ENCODE data around the gene PPARD. TPM values are rescaled to one million over a fixed set of nuclear protein-coding genes. Genes with fewer than 3 reads are reported as not detected.

Gene PPARD
- polyA plus RNA-seq, 4 donors, result 7.8 to 29.4 (median 13.8) TPM

DNA sequence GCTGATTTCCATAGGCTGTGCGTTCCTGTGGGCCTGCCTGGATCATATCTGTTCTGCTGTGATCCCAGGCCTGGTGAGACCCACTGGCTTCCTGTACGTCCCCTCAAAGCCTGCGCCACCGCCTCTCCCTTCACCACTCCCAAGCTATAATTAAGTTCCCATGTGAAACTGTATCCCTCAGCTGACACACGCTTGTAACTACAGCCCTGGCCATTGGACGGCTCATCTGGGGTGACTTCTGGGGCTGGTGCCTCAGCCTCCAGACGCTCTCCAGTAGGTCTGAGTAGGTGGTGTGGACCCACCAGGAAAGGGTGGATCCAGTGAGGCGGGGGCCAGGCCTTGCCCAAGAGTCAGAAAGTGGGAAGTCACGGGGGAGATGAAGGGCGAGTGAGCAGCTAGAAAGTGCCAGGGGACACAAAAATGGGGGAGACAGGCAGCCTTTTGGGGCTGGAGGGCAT, 21.0 kb downstream of the PPARD start:
- DNase-seq, result peak in 1 of 2 donors; percentile 45
- peak overlapping the region in 1 of 3 donors; percentile 37 for H3K27ac ChIP-seq (ENCODE audit: low read depth in 1 of 3, low read length in 2 of 3)

DNA sequence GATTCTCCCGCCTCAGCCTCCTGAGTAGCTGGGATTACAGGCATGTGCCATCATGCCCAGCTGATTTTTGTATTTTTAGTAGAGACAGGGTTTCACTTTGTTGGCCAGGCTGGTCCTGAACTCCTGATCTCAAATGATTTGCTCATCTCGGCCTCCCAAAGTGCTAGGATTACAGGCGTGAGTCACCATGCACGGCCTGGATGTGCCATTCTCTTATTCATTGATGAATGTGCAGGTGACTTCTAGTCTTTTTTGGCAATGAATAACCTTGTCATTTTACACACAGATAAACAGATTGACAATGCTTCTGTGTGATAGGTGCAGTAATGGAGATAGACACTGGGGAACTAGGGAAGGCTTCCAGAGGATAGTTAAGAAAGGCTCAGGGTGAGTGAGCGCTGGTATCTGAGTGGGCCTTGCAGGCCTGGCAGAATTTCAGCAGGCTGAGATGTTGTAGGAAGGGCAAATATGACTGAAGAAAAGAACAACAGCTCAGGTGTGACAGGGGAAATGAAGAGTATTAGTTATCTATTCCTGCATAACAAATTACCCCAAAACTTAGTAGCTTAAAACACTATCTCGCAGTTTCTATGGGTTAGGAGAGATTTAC, 23.3 kb downstream of the PPARD start:
- Histone ChIP-seq H3K4me3 (ENCODE audit: low read depth in 1 of 3, low read length in 3 of 3) (no peak overlapping the region), H3K9me3 (ENCODE audit: control insufficient read depth in 2 of 2, insufficient read depth in 1 of 2, low read depth in 1 of 2, low read length in 1 of 2) (no peaks in the 10 kb centered on the region), H3K4me1 (ENCODE audit: control insufficient read depth in 3 of 3, insufficient read depth in 2 of 3, low read depth in 1 of 3, low read length in 2 of 3) (peaks cover 5 to 20% (median 12%) of the 10 kb centered on the region in 3 donors), H3K27me3 (ENCODE audit: control insufficient read depth in 3 of 3, insufficient read depth in 3 of 3, low read length in 3 of 3) (no peaks in the 10 kb centered on the region), H3K27ac (ENCODE audit: low read depth in 1 of 3, low read length in 2 of 3) (no peak overlapping the region), H3K36me3 (ENCODE audit: control insufficient read depth in 3 of 3, insufficient read depth in 2 of 3, low read depth in 1 of 3, low read length in 3 of 3) (peaks cover 0 to 25% (median 0%) of the 10 kb centered on the region in 3 donors)
- WGBS, 3 donors, result 86 to 94% (median 93%) methylated on average over 6 of the region's 6 CpGs
- no peak for FAIRE-seq
- DNase-seq, result no peak

More for the DNA sequence above, 21.0 kb downstream of the PPARD start:
- Histone ChIP-seq H3K36me3 (ENCODE audit: control insufficient read depth in 3 of 3, insufficient read depth in 2 of 3, low read depth in 1 of 3, low read length in 3 of 3) (peaks cover 0 to 36% (median 0%) of the 10 kb centered on the region in 3 donors), H3K27me3 (ENCODE audit: control insufficient read depth in 3 of 3, insufficient read depth in 3 of 3, low read length in 3 of 3) (no peaks in the 10 kb centered on the region), H3K4me3 (ENCODE audit: low read depth in 1 of 3, low read length in 3 of 3) (no peak overlapping the region), H3K4me1 (ENCODE audit: control insufficient read depth in 3 of 3, insufficient read depth in 2 of 3, low read depth in 1 of 3, low read length in 2 of 3) (peaks cover 0 to 6% (median 4%) of the 10 kb centered on the region in 3 donors), H3K9me3 (ENCODE audit: control insufficient read depth in 2 of 2, insufficient read depth in 1 of 2, low read depth in 1 of 2, low read length in 1 of 2) (no peaks in the 10 kb centered on the region)
- WGBS, 3 donors, result 85 to 92% (median 92%) methylated on average over 10 of the region's 10 CpGs
- no peak for FAIRE-seq

DNA sequence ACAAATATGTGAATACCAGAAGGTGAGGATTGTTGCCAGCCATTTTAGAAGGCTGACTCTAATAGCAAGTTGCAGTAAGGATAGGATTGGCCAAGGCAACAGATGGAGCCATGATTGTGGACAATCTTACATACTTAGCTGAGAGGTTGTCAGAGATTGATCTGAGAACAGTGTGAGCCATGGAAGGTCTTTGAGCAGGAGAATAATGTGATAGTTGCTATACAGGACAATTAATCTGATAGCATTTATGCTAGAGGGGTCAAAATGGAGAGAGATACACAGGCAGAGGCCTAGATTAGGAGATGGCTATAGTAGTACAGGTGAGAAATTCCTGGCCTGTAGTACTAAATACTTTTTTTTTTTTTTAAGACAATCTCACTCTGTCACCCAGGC, 23.8 kb downstream of the PPARD start:
- Histone ChIP-seq H3K4me3 (ENCODE audit: low read depth in 1 of 3, low read length in 3 of 3) (no peak overlapping the region), H3K27ac (ENCODE audit: low read depth in 1 of 3, low read length in 2 of 3) (no peak overlapping the region), H3K27me3 (ENCODE audit: control insufficient read depth in 3 of 3, insufficient read depth in 3 of 3, low read length in 3 of 3) (no peaks in the 10 kb centered on the region), H3K9me3 (ENCODE audit: control insufficient read depth in 2 of 2, insufficient read depth in 1 of 2, low read depth in 1 of 2, low read length in 1 of 2) (no peaks in the 10 kb centered on the region), H3K4me1 (ENCODE audit: control insufficient read depth in 3 of 3, insufficient read depth in 2 of 3, low read depth in 1 of 3, low read length in 2 of 3) (peaks cover 10 to 20% (median 17%) of the 10 kb centered on the region in 3 donors), H3K36me3 (ENCODE audit: control insufficient read depth in 3 of 3, insufficient read depth in 2 of 3, low read depth in 1 of 3, low read length in 3 of 3) (peaks cover 0 to 25% (median 0%) of the 10 kb centered on the region in 3 donors)
- DNase-seq, result no peak
- no peak for FAIRE-seq

DNA sequence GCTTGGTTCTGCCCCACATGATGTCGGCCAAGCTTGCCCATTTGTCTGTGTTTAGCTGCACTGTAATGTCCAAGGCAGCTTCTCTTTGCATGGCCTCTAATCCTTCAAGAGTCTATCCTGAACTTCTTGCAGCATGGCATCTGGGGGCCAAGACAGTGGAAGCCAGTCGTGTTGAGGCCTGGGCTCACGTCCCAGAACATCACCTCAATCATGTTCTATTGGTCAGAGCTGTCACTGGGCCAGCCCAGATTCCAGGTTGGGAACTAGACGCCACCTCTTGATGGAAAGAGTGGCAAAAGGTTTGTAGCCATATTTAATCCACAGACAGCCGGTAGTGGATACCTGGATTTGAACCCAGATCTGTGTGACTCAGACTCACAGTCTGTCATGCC, 25.3 kb downstream of the PPARD start:
- FAIRE-seq (no peak), DNase-seq (no peak)
- Histone ChIP-seq H3K4me3 (ENCODE audit: low read depth in 1 of 3, low read length in 3 of 3) (no peak overlapping the region), H3K27ac (ENCODE audit: low read depth in 1 of 3, low read length in 2 of 3) (no peak overlapping the region), H3K36me3 (ENCODE audit: control insufficient read depth in 3 of 3, insufficient read depth in 2 of 3, low read depth in 1 of 3, low read length in 3 of 3) (peaks cover 0 to 18% (median 0%) of the 10 kb centered on the region in 3 donors), H3K27me3 (ENCODE audit: control insufficient read depth in 3 of 3, insufficient read depth in 3 of 3, low read length in 3 of 3) (no peaks in the 10 kb centered on the region), H3K4me1 (ENCODE audit: control insufficient read depth in 3 of 3, insufficient read depth in 2 of 3, low read depth in 1 of 3, low read length in 2 of 3) (peaks cover 11 to 24% (median 22%) of the 10 kb centered on the region in 3 donors), H3K9me3 (ENCODE audit: control insufficient read depth in 2 of 2, insufficient read depth in 1 of 2, low read depth in 1 of 2, low read length in 1 of 2) (no peaks in the 10 kb centered on the region)
- WGBS, 3 donors, result 94 to 96% (median 94%) methylated on average over 5 of the region's 5 CpGs

DNA sequence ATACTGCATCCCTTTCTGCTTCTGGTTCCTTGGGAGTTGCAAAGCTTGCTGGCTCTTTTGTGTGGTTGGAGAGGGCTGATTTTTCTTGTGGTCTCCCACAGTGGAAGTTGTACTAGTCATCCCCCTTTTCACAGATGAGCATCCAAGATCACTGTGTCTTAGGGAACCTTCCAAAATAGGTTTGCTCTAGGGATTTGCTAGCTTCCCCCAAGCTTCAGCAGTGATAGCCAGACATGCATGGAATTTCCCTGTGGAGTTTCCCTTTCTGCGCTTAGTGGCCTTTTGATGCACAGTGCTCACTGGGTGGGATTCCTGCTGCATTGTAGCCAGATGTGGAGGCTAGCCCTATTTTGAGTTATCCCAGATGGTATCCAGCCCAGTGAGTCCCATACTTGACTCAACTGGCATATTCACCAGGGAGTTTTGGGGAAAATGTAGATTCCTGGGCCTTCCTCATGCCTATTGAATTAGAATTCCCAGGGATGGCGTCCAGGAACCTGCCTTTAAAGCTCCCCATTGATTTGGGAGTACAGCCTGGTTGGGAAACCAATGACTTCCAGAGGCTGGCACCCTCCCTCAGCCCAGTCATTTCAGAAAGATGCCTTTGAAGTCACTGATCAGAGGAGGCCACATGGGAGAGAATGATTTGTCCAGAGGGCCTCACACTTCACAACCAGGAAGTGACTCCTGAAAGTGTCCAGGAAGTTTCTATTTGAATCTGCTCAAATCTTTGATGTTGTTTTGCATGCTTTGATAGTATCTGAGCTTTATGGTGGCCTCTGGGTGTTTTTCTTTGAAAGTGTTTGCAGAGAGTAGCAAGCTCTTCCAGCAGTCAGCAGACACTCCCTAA, 25.9 kb downstream of the PPARD start:
- peak; percentile 31 to 53 for DNase-seq
- WGBS, 3 donors, result 90 to 98% (median 90%) methylated on average over 2 of the region's 2 CpGs
- Histone ChIP-seq H3K27ac (ENCODE audit: low read depth in 1 of 3, low read length in 2 of 3) (peak overlapping the region in 2 of 3 donors; percentile 1 to 34), H3K9me3 (ENCODE audit: control insufficient read depth in 2 of 2, insufficient read depth in 1 of 2, low read depth in 1 of 2, low read length in 1 of 2) (no peaks in the 10 kb centered on the region), H3K4me3 (ENCODE audit: low read depth in 1 of 3, low read length in 3 of 3) (no peak overlapping the region), H3K27me3 (ENCODE audit: control insufficient read depth in 3 of 3, insufficient read depth in 3 of 3, low read length in 3 of 3) (no peaks in the 10 kb centered on the region), H3K36me3 (ENCODE audit: control insufficient read depth in 3 of 3, insufficient read depth in 2 of 3, low read depth in 1 of 3, low read length in 3 of 3) (peaks cover 0 to 14% (median 0%) of the 10 kb centered on the region in 3 donors), H3K4me1 (ENCODE audit: control insufficient read depth in 3 of 3, insufficient read depth in 2 of 3, low read depth in 1 of 3, low read length in 2 of 3) (peaks cover 11 to 24% (median 22%) of the 10 kb centered on the region in 3 donors)
- no peak for FAIRE-seq

DNA sequence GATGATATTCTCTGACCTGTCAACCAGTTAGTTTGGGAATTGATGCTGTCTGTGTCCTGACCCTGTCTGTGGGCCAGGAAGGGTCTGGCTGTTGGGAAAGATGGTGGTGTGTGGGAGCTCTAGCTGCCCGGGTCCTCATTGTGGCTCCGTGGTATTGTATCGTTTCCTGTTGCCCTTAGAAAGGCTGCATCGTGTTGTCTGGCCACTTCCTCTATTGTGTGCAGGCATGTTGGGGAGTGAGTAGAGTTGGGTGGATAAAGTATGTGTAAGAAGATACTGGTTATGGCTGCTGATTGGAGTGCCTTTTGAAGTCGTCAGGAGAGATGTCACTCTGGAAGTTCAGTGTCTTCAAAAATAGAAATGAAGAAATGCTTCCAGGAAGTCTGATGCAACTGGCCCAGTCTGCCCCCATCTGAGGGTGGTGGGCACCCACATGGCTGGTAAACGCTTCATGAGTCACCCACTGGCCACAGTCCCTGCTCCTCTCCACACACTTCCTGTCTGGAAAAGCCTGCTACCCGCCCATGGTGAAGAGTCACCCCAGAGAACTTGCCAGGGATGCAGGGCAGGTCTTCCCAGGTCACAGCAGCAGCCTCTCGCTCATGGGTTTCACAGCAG, 27.9 kb downstream of the PPARD start:
- Histone ChIP-seq H3K9me3 (ENCODE audit: control insufficient read depth in 2 of 2, insufficient read depth in 1 of 2, low read depth in 1 of 2, low read length in 1 of 2) (no peaks in the 10 kb centered on the region), H3K4me3 (ENCODE audit: low read depth in 1 of 3, low read length in 3 of 3) (no peak overlapping the region), H3K27me3 (ENCODE audit: control insufficient read depth in 3 of 3, insufficient read depth in 3 of 3, low read length in 3 of 3) (no peaks in the 10 kb centered on the region), H3K36me3 (ENCODE audit: control insufficient read depth in 3 of 3, insufficient read depth in 2 of 3, low read depth in 1 of 3, low read length in 3 of 3) (peaks cover 0 to 17% (median 3%) of the 10 kb centered on the region in 3 donors), H3K27ac (ENCODE audit: low read depth in 1 of 3, low read length in 2 of 3) (peak overlapping the region in 2 of 3 donors; percentile 8 to 27), H3K4me1 (ENCODE audit: control insufficient read depth in 3 of 3, insufficient read depth in 2 of 3, low read depth in 1 of 3, low read length in 2 of 3) (peaks cover 11 to 24% (median 22%) of the 10 kb centered on the region in 3 donors)
- DNase-seq (peak in 1 of 2 donors; percentile 24), FAIRE-seq (no peak)
- WGBS, 3 donors, result 45 to 79% (median 69%) methylated on average over 8 of the region's 8 CpGs

DNA sequence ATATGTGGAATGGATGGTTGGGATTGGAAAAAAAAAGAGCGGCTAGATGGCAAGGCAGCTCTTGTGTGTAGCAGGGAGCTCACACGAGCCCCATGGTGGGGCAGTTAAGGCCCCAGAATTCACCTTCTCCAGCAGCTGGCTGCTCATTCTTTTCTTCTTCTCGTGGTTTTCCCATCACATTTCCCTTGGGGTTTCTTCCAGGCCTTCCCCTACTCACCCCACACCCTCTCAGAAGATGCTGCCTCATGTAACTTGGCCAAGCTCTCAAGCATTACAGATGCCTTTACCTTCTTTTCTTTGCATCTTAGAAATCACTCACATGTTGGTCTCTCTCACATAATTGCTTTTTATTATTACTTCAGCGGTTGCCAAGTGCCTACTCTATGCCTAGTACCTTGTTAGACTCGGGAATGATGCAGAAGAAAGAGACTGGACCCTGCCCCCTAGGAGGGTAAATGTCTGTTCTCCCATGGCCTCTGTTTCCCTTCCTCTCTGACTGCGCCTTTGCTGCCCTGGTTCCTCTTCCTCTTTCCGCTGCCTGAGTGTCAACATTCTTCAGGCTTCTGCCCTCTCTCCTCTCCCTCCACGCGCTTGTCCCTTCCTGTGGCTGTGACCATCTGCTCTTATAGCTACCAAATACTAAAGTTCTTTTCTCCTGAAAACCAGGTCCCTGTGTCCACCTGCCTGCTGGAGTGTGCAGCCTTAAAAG, 28.6 kb downstream of the PPARD start:
- DNase-seq, result peak; percentile 28 to 30

More for the DNA sequence above, 28.6 kb downstream of the PPARD start:
- WGBS, 3 donors, result 61 to 81% (median 75%) methylated on average over 9 of the region's 9 CpGs
- H3K9me3 ChIP-seq (ENCODE audit: control insufficient read depth in 2 of 2, insufficient read depth in 1 of 2, low read depth in 1 of 2, low read length in 1 of 2), result no peaks in the 10 kb centered on the region
- H3K27ac ChIP-seq (ENCODE audit: low read depth in 1 of 3, low read length in 2 of 3), result peak overlapping the region; percentile 24 to 56 (median 27)
- H3K27me3 ChIP-seq (ENCODE audit: control insufficient read depth in 3 of 3, insufficient read depth in 3 of 3, low read length in 3 of 3), result no peaks in the 10 kb centered on the region
- H3K36me3 ChIP-seq (ENCODE audit: control insufficient read depth in 3 of 3, insufficient read depth in 2 of 3, low read depth in 1 of 3, low read length in 3 of 3), result peaks cover 0 to 17% (median 3%) of the 10 kb centered on the region in 3 donors
- FAIRE-seq, result no peak
- no peak overlapping the region for H3K4me3 ChIP-seq (ENCODE audit: low read depth in 1 of 3, low read length in 3 of 3)
- H3K4me1 ChIP-seq (ENCODE audit: control insufficient read depth in 3 of 3, insufficient read depth in 2 of 3, low read depth in 1 of 3, low read length in 2 of 3), result peaks cover 11 to 24% (median 22%) of the 10 kb centered on the region in 3 donors

All from small intestine (tissue), 7 donors.